ENCODE measurements around the gene DENND4A.
"Not testable (repeated sequence)": the region's sequence is repeated elsewhere in the genome, so short reads cannot be mapped to it uniquely, and the experiment has no call there.

The DENND4A gene

GRCh38 chr15:65759441-65759840 lies 32.7 kb downstream of the DENND4A start:
- no peak for DNase-seq (ENCODE audit: low spot score)

- no peak for DNase-seq (ENCODE audit: low spot score)
Observed at GRCh38 chr15:65758242-65758641, 33.9 kb downstream of the DENND4A start.

GRCh38 chr15:65757256-65757655 lies 34.8 kb downstream of the DENND4A start:
- DNase-seq (ENCODE audit: low spot score), result no peak

- DNase-seq (ENCODE audit: low spot score), result no peak
Observed at GRCh38 chr15:65752151-65752700, 39.9 kb downstream of the DENND4A start.

- DNase-seq (ENCODE audit: low spot score), result no peak
Observed at GRCh38 chr15:65751431-65751830, 40.7 kb downstream of the DENND4A start.

- DNase-seq (ENCODE audit: low spot score), result no peak
Observed at GRCh38 chr15:65747265-65747664, 44.8 kb downstream of the DENND4A start.

GRCh38 chr15:65743637-65744252 lies 48.3 kb downstream of the DENND4A start:
- peak; percentile 49 for DNase-seq (ENCODE audit: low spot score)

- DNase-seq (ENCODE audit: low spot score), result no peak
Observed at GRCh38 chr15:65740148-65740547, 51.9 kb downstream of the DENND4A start.

- DNase-seq (ENCODE audit: low spot score), result no peak
Observed at GRCh38 chr15:65738649-65739048, 53.4 kb downstream of the DENND4A start.

GRCh38 chr15:65733599-65733998 lies 58.5 kb downstream of the DENND4A start:
- not testable (repeated sequence) for DNase-seq (ENCODE audit: low spot score)

- no peak for DNase-seq (ENCODE audit: low spot score)
Observed at GRCh38 chr15:65732698-65733097, 59.4 kb downstream of the DENND4A start.

- DNase-seq (ENCODE audit: low spot score), result no peak
Observed at GRCh38 chr15:65731926-65732325, 60.2 kb downstream of the DENND4A start.

GRCh38 chr15:65730549-65731172 lies 61.4 kb downstream of the DENND4A start:
- DNase-seq (ENCODE audit: low spot score), result no peak

GRCh38 chr15:65724464-65725215 lies 67.5 kb downstream of the DENND4A start:
- no peak for DNase-seq (ENCODE audit: low spot score)

- DNase-seq (ENCODE audit: low spot score), result no peak
Observed at GRCh38 chr15:65723876-65724275, 68.2 kb downstream of the DENND4A start.

- DNase-seq (ENCODE audit: low spot score), result no peak
Observed at GRCh38 chr15:65722191-65722590, 69.9 kb downstream of the DENND4A start.

- no peak for DNase-seq (ENCODE audit: low spot score)
Observed at GRCh38 chr15:65712415-65712814, 79.7 kb downstream of the DENND4A start.

- no peak for DNase-seq (ENCODE audit: low spot score)
Observed at GRCh38 chr15:65695081-65695480, 97.0 kb downstream of the DENND4A start.

- no peak for DNase-seq (ENCODE audit: low spot score)
Observed at GRCh38 chr15:65690778-65691177, 101.3 kb downstream of the DENND4A start.

GRCh38 chr15:65690173-65690572 lies 101.9 kb downstream of the DENND4A start:
- no peak for DNase-seq (ENCODE audit: low spot score)

GRCh38 chr15:65688462-65688861 lies 103.6 kb downstream of the DENND4A start:
- no peak for DNase-seq (ENCODE audit: low spot score)

- no peak for DNase-seq (ENCODE audit: low spot score)
Observed at GRCh38 chr15:65682404-65682911, 109.6 kb downstream of the DENND4A start.

Measured in SK-N-DZ (cell line).